HG02678 (cell line): ENCODE measurements around the gene RRAGA.

ENCODE experiments used
- ATAC-seq: cut with Tn5 transposase; IDR thresholded peaks from one replicate; pipeline ENCODE4 v1.9.1; 2021; ENCODE audit warnings: mild to moderate bottlenecking, moderate library complexity; ENCODE audit not compliant: unreplicated experiment

Gene RRAGA, protein sequence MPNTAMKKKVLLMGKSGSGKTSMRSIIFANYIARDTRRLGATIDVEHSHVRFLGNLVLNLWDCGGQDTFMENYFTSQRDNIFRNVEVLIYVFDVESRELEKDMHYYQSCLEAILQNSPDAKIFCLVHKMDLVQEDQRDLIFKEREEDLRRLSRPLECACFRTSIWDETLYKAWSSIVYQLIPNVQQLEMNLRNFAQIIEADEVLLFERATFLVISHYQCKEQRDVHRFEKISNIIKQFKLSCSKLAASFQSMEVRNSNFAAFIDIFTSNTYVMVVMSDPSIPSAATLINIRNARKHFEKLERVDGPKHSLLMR

DNA sequence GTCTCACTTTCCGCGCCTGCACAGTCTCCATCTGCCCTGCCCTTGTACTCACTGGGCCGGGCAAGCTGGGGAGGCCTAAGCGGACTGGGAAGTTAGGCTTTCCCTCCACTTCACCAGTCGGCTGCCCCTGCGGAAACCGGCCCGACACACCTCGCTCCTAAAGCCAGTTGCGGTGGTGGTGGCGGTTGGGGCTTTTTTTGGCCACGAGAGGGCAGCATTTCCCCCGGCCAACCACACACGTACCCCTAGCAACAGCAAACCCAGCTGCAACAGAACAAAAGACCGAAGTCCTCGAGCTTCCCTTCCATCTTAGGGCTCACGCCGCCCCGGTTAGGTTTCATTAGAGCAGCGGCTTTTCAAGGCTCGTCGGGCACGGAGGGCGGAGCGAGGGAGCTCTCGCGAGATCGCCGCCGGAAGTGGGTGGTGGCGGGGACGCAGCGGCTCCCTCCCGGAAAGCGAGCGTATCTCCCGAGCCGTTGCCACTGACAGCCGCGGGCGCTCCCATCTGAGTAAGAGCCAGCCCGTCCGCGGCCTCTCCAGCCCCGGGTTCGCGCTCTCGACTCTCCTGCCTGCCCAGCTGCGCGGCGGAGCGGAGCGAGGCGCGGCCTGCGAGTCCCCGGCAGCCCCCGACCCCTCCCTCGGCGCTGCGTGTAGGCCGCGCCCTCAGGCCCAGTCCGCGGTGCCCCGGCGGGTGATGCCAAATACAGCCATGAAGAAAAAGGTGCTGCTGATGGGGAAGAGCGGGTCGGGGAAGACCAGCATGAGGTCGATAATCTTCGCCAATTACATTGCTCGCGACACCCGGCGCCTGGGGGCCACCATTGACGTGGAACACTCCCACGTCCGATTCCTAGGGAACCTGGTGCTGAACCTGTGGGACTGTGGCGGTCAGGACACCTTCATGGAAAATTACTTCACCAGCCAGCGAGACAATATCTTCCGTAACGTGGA, at the start of gene RRAGA:
RRAGA (plus strand) TSS at position 462 of the 951 bp plus-strand sequence; CDS start at position 695, 233 bp downstream.
- peak; percentile 88 for ATAC-seq

DNA sequence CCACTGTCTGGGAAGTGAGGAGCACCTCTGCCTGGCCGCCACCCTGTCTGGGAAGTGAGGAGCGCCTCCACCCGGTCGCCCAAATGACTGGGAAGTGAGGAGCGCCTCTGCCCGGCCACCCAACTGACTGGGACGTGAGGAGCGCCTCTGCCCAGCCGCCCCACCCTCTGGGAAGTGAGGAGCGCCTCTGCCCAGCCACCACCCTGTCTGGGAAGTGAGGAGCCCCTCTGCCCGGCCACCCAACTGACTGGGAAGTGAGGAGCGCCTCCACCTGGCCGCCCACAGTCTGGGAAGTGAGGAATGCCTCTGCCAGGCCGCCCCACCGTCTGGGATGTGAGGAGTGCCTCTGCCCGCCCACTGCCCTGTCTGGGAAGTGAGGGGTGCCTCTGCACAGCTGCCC, 49.1 kb upstream of the RRAGA start:
- ATAC-seq: no peak

DNA sequence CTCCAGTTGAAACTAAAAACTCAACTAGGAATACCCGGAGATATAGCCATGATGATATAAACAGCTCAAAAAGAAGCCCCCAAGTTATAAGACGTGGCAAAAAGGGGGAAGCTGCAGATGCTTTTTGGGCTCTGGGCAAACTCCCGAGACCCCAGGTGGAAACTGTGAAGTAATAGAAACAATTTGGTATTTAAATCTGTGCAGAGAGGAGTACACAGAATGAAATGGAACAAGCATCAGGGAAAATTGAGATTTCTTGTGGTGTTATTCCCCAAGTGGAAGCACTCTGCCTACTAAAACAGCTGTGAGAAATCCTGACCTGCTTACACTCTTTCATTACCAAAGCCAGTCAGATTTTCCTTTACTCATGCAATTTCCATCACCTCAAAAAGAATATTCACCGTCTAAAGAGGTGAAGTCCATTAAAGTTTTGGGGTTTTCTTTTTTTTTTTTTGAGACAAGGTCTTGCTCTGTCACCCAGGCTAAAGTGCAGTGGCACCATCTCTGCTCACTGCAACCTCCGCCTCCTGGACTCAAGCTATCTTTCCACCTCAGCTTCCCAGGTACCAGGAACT, 39.7 kb upstream of the RRAGA start:
- ATAC-seq: no peak

DNA sequence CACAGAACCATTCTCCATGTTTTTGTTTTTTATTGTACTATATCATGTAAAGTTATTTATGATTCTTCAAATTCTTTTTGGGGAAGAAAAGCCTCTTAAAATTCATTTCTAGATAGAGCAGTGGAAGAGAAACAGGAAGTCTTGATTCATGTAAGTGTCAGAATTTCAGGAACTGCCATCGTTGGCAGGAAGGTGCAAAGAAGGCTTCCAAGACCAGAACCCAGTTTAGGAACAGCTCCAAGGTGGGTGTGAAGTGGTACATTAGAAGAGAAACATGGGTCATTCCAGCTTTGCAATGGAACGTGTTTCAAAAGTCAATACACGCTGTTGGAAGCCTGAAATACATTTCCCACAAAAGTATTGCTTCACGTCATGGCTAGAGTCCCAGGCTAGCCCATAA, 31.0 kb upstream of the RRAGA start:
- ATAC-seq: no peak

DNA sequence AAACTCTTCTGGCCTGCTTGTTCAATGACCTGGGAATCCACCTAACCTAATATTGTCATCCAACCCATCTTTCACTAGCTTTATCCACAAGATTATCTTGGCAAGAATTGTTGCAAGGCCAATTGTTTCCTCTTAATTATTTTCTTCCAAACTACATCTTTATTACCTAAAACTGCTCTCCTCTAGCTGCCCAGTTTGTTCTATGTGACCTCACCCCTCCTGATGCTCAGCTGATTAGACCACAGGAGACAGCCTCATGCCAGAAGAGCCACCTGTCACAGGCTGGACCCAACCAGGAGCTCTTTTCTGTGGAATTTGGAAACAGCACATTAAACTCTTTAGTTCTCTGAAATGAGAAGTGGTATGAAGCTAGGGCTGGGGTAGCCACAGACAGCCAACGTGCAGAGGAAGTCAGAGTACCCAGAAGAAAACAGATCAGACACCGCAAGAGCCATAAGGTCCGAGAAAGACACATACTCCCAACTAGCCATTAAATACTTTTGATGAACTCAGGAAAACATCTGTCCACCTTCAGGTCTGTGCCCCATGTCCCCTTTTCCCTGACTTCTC, 28.3 kb upstream of the RRAGA start:
- no peak for ATAC-seq

DNA sequence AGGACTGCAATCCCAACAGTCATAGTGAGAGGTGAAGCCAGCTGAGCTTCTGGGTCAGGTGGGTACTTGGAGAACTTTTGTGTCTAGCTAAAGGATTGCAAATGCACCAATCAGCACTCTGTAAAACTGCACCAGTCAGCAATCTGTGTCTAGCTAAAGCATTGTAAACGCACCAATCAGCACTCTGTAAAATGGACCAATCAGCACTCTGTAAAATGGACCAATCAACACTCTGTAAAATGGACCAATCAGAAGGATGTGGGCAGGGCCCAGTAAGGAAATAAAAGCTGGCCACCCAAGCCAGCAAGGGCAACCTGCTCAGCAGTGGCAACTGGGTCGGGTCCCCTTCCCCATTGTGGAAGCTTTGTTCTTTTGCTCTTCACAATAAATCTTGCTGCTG, 27.6 kb upstream of the RRAGA start:
- ATAC-seq: peak; percentile 10

DNA sequence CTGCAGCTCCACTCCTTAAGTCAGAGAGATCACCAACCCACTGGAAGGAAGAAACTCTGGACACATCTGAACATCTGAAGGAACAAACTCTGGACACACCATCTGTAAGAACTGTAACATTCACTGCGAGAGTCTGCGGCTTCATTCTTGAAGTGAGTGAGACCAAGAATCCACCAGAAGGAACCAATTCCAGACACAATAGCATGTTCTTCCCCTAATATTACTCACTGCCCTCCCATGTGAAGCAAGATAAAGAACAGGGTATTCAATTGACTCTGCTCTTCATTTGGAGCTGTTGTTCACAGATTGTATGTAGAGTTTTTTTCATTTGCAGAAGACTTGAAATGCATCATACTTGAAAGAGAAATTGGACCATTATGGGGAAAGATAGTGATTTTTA, 27.0 kb upstream of the RRAGA start:
- peak; percentile 57 for ATAC-seq

DNA sequence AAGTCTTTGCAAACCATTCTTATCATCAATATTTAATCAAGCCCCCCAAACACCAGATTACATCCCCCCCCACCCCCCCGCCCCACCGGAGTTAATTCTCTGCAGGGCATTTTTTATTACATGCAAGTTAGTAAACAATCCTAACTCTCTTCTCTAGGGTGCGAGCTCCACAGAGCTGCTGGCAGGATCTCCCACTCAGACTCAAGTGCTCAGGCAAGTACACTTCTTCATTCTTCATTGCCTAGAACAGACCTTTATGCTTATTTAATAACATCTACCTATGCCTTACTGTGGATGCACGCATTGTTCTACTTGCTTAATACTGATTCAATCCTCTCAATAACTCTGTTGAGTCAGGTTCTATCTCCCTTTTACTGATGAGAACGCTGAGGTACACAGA, 26.1 kb upstream of the RRAGA start:
- ATAC-seq: no peak

DNA sequence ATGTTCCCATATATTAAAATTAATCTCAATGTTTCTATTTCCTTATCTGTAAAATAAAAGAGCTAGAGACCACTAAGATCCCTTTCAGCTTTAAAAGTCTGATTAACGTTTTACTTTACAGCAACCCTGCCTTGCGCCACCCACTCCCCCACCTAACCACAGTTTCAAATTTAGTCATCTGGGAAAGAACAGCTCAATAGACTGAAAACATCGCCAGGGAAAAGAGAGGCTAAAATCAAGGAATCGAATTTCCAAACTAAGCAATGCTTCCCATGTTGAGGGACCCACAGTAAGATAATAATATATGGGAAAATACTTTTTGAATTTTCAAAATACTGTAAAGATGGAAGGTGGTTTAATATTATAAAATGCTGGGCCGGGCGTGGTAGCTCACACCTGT, 22.9 kb upstream of the RRAGA start:
- no peak for ATAC-seq

DNA sequence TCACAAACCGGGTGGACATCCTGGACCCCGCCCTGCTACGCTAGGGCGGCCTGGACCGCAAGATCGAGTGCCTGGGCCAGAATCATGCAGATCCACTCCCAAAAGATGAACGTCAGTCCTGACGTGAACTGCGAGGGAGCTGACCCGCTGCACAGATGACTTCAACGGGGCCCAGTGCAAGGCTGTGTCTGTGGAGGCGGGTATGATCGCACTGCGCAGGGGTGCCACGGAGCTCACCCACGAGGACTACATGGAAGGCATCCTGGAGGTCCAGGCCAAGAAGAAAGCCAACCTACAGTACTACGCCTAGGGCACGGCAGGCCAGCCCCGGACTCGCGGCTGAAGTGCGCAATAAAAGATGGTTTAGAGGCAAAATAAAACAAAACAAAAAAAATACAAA, 21.4 kb upstream of the RRAGA start:
- ATAC-seq: no peak

DNA sequence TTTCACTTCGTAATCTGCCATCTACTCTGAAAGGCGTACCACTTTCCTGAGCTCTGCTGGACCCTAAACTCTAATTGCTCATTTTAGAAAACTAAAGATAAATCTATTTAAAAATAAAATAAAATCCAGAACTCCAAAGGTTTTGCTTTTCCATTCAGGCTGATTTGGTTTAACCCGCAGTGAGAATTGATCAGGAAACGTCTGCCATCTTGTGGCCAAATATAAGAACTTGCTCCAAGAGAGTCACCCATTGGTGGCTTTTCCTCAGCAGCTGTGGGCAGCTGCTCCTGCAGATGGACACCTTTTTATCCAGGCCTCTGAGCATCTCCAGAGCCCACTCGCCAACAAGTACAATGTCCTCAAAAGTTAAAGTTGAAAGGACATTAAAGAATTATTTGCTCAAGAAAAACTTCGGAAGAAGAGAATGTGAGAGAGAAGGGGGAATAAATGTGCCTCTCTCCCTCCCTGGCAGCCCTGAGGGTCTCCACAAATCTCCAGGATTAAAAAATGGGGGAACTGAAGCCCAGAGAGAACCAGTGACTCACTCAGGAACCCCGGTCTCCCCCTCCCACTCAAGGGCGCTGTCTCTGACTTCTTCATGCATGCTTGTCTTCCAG, 20.3 kb upstream of the RRAGA start:
- peak; percentile 68 for ATAC-seq

DNA sequence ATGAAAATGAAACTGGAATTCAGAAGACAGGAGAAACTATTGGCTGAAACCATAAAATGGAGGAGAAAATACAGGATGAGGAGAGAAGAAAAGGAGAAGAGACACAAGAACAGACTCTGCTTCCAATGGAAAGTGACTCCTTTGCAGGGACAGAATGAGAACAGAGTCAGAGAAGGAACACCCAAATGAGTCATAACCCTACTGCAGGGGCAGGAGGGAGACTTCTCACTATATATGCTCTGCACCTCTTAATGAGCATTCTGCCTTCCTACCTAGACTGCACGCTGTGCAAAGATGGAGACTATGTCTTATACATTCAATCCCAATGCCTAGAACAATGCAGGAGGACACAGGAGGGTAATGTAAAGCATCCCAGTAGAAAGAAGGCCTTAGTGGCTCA, 18.3 kb upstream of the RRAGA start:
- peak; percentile 59 for ATAC-seq

DNA sequence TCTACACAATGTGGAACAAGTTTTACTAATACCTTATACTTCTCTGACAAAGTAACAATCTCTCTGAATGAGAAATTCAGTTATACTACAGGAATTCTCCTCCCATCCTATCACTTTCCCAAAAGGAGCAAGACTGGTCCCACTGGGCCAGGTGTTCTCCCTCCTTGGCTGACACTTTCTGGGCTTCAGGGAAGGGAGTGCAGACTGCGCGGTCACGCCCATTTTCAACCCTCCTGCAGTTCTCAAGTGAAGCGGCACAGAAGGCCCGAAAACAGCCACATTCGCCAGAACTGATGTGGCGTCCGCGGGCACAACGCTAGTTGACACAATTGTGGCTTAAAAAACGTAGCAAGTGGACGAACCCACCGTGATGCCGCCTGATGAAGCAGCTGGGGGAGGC, 16.8 kb upstream of the RRAGA start:
- no peak for ATAC-seq

DNA sequence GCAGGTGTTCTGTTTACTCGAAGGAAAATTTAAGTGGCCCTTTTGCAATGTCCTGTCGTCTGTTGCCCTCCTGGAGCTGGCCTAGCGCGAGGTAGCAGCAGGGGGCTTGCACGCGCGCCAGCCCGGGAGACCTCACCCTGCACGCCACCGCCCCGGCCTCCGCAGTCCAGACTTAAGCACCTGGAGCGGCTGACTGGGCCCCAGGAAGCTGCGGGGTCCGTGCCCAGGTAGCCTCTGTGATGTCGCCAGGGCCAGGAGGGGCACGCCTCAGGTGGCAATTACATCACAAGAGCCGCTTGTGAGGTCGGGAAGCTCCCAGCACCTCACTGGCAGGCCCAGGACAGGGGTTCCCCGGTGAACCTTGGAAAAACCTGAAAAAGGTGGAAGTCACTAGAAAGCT, 16.2 kb upstream of the RRAGA start, which contains the start of gene SAXO1:
SAXO1 (minus strand) TSS at position 195 of the 400 bp plus-strand sequence. CDS start 301 bp downstream, outside the sequence.
- no peak for ATAC-seq

DNA sequence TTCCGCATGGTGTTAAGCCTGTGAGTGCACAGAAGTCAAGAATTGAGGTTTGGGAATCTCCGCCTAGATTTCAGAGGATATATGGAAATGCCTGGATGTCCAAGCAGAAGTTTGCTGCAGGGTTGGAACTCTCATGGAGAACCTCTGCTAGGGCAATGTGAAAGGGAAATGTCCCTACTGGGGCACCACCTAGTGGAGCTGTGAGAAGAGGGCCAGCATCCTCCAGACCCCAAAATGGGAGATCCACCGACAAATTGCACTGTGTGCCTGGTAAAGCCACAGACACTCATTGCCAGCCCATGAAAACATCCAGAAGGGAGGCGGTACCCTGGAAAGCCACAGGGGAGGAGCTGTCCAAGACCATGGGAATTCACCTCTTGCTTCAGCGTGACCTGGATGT, 12.6 kb upstream of the RRAGA start:
- ATAC-seq: no peak

DNA sequence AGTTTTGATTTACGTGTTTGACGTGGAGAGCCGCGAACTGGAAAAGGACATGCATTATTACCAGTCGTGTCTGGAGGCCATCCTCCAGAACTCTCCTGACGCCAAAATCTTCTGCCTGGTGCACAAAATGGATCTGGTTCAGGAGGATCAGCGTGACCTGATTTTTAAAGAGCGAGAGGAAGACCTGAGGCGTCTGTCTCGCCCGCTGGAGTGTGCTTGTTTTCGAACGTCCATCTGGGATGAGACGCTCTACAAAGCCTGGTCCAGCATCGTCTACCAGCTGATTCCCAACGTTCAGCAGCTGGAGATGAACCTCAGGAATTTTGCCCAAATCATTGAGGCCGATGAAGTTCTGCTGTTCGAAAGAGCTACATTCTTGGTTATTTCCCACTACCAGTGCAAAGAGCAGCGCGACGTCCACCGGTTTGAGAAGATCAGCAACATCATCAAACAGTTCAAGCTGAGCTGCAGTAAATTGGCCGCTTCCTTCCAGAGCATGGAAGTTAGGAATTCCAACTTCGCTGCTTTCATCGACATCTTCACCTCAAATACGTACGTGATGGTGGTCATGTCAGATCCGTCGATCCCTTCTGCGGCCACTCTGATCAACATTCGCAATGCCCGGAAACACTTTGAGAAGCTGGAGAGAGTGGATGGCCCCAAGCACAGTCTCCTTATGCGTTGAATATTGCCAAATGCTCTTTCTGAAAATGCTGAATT, 850 bp downstream of the RRAGA start:
- ATAC-seq: no peak

DNA sequence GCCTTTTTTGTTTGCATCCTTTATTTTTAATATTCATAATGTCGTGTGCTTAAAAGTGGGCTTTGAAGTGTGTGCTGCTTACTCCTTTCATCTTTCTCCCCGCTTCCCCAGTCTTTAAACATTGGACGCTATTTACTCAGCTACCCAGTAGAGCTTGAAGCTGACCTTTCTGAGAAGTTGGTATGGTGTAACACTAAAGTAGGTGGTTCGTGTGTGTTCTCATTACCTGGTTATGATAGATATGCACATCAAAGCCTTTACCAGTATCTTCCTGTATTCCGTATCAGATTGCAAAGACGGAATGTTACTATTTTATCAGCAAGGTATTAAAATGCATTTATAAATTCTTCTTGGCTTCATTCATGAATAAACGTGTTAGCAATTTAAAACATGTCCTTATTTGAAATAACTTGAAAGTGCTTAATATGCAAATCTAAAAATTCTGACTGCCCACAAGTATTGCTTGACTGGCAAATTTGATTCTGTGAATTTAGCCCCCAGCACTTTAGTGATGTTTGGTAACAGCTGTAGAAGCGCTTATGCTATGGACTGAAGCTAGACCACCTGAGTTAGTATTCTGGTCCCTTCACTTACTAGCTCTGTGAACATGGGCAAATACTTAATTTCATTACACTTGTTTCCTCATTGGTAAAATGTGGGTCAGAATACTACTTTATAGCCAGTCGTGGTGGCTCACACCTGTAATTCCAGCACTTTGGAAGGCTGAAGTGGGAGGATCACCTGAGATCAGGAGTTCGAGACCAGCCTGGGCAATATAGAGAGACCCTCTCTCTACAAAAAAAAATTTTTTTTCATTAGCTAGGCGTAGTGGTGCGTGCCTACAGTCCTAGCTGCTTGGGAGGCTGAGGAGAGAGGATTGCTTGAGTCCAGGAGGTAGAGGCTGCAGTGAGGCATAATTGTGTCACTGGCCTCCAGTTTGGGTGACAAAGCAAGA, 1.7 kb downstream of the RRAGA start:
- no peak for ATAC-seq

DNA sequence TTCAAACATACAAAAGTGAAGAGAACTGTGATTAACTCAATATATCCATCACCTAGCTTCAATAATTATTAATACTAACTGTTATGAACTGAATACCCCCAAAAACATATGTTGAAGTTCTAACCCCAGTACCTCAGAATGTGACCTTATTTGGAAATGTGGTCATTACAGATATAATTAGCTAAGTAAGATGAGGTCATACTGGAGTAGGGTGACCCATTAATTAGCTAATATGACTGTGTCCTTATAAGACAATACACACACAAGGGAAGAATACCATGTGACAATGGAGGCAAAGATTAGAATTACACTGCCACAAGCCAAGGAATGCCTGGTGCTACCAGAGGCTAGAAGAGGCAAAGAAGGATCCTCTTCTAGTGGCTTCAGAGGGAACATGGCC, 7.8 kb downstream of the RRAGA start:
- ATAC-seq: no peak

DNA sequence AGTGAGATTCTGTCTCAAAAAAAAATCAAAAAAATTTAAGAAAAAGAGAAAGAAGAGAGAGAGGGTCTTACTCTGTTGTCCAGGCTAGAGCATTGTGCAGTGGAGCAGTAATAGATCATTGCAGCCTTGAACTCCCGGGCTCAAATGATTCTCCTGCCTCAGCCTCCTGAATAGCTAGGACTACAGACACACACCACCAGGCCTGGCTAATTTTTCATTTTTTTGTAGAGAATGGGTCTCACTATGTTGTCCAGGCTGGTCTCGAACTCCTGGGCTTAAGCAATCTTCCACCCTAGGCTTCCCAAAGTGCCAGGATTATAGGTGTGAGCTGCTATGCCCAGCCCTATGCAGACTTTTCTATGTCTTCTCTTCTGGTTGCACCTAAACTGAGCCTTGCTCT, 25.0 kb downstream of the RRAGA start:
- ATAC-seq: no peak
